GM12878 (cell line): ENCODE measurements around the gene CENPW. TPM values are rescaled to one million over a fixed set of nuclear protein-coding genes. Genes with fewer than 3 reads are reported as not detected.

Experiments
- ATAC-seq: fragments of 200-7000 bp; cut with Tn5 transposase; 3 replicates; pipeline ENCODE4 v1.9.1; 2020; ENCODE audit warnings: mild to moderate bottlenecking, moderate library complexity
- BruUV-seq: library from RNA; stranded (reverse); fragments of 400-500 nt; replicated peaks from 2 replicates; lab custom pipeline; 2021; lab: Mats Ljungman, UMichigan
- CTCF ChIA-PET: fragments of 300-600 bp; sonication (Branson Sonifier 250); formaldehyde crosslinking; extraction: SDS; loops from one replicate; lab custom pipeline; 2021; ENCODE audit warnings: inconsistent platforms; lab: Yijun Ruan, JAX
- POLR2A ChIA-PET: fragments of 350-600 bp; formaldehyde crosslinking; extraction: SDS; loops from one replicate; lab custom pipeline; 2021; ENCODE audit warnings: inconsistent platforms; lab: Charles Lee
- RAD21 ChIA-PET: fragments of 300-600 bp; sonication (Branson Sonifier 250); formaldehyde crosslinking; loops from one replicate; lab custom pipeline; 2023; ENCODE audit warnings: antibody characterized with exemption; ENCODE audit not compliant: unreplicated experiment; lab: Charles Lee
- SMC1A ChIA-PET: fragments of 300-600 bp; sonication (Branson Sonifier 250); formaldehyde crosslinking; loops from one replicate; lab custom pipeline; 2023; ENCODE audit not compliant: unreplicated experiment, uncharacterized antibody; lab: Charles Lee
- DNase-seq: peaks from one replicate; pipeline ENCODE4 v3.0.0-alpha.2; 2011; ENCODE audit warnings: low read depth, low spot score
- FAIRE-seq: peaks from 3 replicates; lab custom pipeline; 2011; peaks lifted over from hg19 to GRCh38; lab: Jason Lieb, UNC
- H2AFZ ChIP-seq: 2 replicates; pipeline ENCODE4 v1.6.0; 2011; ENCODE audit warnings: low read depth, low read length, control low read depth; ENCODE audit not compliant: control insufficient read depth
- H3K27ac ChIP-seq: 2 replicates; pipeline ENCODE4 v1.5.1; 2011; ENCODE audit warnings: control low read depth; ENCODE audit not compliant: control insufficient read depth, insufficient read depth
- H3K27me3 ChIP-seq, 2 experiments: replicated peaks in 1 of 2; 2 replicates each; pipeline versions ENCODE4 v1.6.0 to v1.6.1; 2011; ENCODE audit warnings: low read length in 1 of 2; ENCODE audit not compliant: control insufficient read depth in 2 of 2, insufficient read depth in 2 of 2
- H3K36me3 ChIP-seq, 2 experiments: 2 replicates each; pipeline ENCODE4 v1.5.1; 2011; ENCODE audit warnings: low read length in 1 of 2; ENCODE audit not compliant: control insufficient read depth in 2 of 2, insufficient read depth in 2 of 2
- H3K4me1 ChIP-seq: 2 replicates; pipeline ENCODE4 v1.6.1; 2011; ENCODE audit warnings: mild to moderate bottlenecking, low read length, moderate library complexity, mixed read lengths; ENCODE audit not compliant: control insufficient read depth, insufficient read depth
- H3K4me2 ChIP-seq: 2 replicates; pipeline ENCODE4 v1.6.0; 2011; ENCODE audit warnings: control low read depth; ENCODE audit not compliant: control insufficient read depth, insufficient read depth
- H3K4me3 ChIP-seq: fragments of 200-600 bp; sonication (generic); 2 replicates; pipeline ENCODE4 v1.5.1; 2016
- H3K79me2 ChIP-seq: 2 replicates; pipeline ENCODE4 v1.6.0; 2011; ENCODE audit warnings: low read length; ENCODE audit not compliant: control insufficient read depth, insufficient read depth
- H3K9ac ChIP-seq: 2 replicates; pipeline ENCODE4 v1.8.0; 2011; ENCODE audit warnings: low read length, control low read depth, mixed read lengths; ENCODE audit not compliant: control insufficient read depth, insufficient read depth
- H3K9me3 ChIP-seq: replicated peaks from 3 replicates; pipeline ENCODE4 v1.5.1; 2011; ENCODE audit warnings: mild to moderate bottlenecking, low read length; ENCODE audit not compliant: control insufficient read depth, insufficient read depth
- H4K20me1 ChIP-seq: 2 replicates; pipeline ENCODE4 v1.6.0; 2011; ENCODE audit not compliant: control insufficient read depth, insufficient read depth
- NR2C2 ChIP-seq: IDR thresholded peaks from 2 replicates; pipeline ENCODE4 v1.6.1; 2011; ENCODE audit warnings: borderline replicate concordance, low read depth; ENCODE audit not compliant: control insufficient read depth, insufficient read length
- SIX5 ChIP-seq: IDR thresholded peaks from 2 replicates; pipeline ENCODE4 v1.6.1; 2011; ENCODE audit warnings: mild to moderate bottlenecking, low read depth, low read length, moderate library complexity; ENCODE audit not compliant: severe bottlenecking
- WGBS: methylation state at CpG from one replicate; pipeline ENCODE4 v1.1.6; 2016; ENCODE audit warnings: low lambda C conversion rate; ENCODE audit not compliant: insufficient replicate concordance, insufficient coverage; ENCODE audit errors: missing lambda C conversion rate; 5-methylcytosine and 5-hydroxymethylcytosine counted together
- in situ Hi-C: fragments of 300-500 bp; cut with MboI; formaldehyde crosslinking; loops from 9 replicates; pipeline ENCODE4 v1.14.3; 2018; ENCODE audit warnings: mixed read lengths
- intact Hi-C: fragments of 100-400 bp; cut with micrococcal nuclease; formaldehyde crosslinking; loops from one replicate; pipeline ENCODE4 v1.14.2; 2022; ENCODE audit not compliant: unreplicated experiment
- polyA plus RNA-seq, 11 experiments: library from polyadenylated mRNA; depleted of rRNA in 4 of 11; unstranded in 6 of 11; stranded (reverse) in 5 of 11; fragments of >200 nt; fragmentation: Nextera tagmentation in 4 of 11; fragmentation: Illumina TruSeq in 1 of 11; extraction: Ambion mirVana in 4 of 11; extraction: Trizol in 1 of 11; gene quantifications; 1 replicate in 1 of 11; 2 replicates in 10 of 11; pipeline versions ENCODE4 v1.2.1 to v1.2.3, GENCODE V29; 2011 to 2016; ENCODE audit warnings: inconsistent platforms in 2 of 11, missing spikeins in 2 of 11, low read depth in 1 of 11
- total RNA-seq, 4 experiments: library from RNA; depleted of rRNA in 3 of 4; stranded (reverse); fragments of >200 nt in 3 of 4; fragmentation: Illumina TruSeq in 1 of 4; extraction: Trizol in 1 of 4; gene quantifications; 2 replicates each; pipeline versions ENCODE4 v1.2.1 to v1.2.3, GENCODE V29; 2013 to 2021

Gene CENPW
- total and polyA plus RNA-seq, 10 of the 15 experiments (the other 5 are each of a cell fraction or from before 2014, with no cell fraction given), result 27.2 to 283 (median 66.8) TPM

DNA sequence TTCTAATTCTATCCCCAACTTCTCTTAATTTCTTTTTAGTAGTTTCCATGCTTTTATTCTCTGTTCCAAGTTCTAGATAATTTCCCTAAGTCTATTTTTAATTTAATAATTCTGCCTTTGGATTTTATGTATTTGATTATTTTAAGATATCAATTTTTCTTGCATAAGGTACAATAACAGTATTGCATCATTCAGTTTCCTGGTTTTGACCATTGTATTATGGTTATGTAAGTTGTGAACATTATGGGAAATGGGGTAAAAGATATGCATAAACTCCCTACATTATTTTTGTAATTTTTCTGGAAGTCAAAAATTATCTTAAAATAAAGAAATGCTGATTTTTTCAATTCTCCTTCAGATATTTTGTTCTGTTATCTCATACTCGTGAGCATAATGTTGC, 21.1 kb upstream of the CENPW start:
- Histone ChIP-seq H3K4me3 (no peak overlapping the region), H3K9me3 (no peaks in the 10 kb centered on the region), H3K4me2 (no peak overlapping the region), H3K79me2 (no peaks in the 10 kb centered on the region), H3K9ac (no peak overlapping the region), H3K4me1 (no peaks in the 10 kb centered on the region), H3K27me3 (no peaks in the 10 kb centered on the region), H4K20me1 (no peaks in the 10 kb centered on the region), H2AFZ (no peak overlapping the region), H3K27ac (no peak overlapping the region), H3K36me3 (no peaks in the 10 kb centered on the region)
- ChIA-PET SMC1A (interaction anchor here (0.6 kb wide), 1 partner anchor 64 kb away, joined by 3 read pairs; no protein-coding TSS in a partner anchor), CTCF (no interaction called here), RAD21 (no interaction called here), POLR2A (no interaction called here)
- WGBS, result 28% methylated on average over 1 of the region's 1 CpG
- in situ Hi-C loops, result no loop called here
- DNase-seq (no peak), ATAC-seq (no peak), FAIRE-seq (no peak)
- intact Hi-C loops, result loop anchor here (10.0 kb wide), 1 partner anchor 324 kb away; no protein-coding TSS in a partner anchor
- no peak for TF ChIP-seq SIX5
- BruUV-seq, result no TSS peak

DNA sequence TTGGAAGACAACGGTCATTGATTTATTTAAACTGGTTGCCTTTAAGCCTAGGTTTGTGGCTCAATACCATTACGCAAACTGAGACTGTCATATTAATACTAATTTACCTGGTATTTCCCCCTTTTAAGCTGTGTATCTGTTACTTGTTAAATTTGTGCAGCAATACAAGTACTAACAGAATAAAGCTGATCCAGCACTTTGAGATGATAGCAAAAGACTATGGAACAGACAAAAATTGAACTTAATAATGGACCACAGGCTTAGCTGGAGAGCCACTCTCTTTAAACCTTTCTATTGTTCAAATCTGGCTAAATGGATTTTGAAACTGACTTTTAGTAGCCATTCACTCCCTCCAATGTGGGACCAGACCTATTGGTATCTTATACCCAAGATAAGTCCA, 6.2 kb upstream of the CENPW start:
- CTCF ChIA-PET, result no interaction called here

More for the DNA sequence above, 6.2 kb upstream of the CENPW start:
- RAD21 ChIA-PET, result no interaction called here
- no peak overlapping the region for H3K9ac ChIP-seq
- H3K27me3 ChIP-seq, result no peaks in the 10 kb centered on the region
- 100% methylated on average over 2 of the region's 2 CpGs for WGBS
- H3K9me3 ChIP-seq, result no peaks in the 10 kb centered on the region
- in situ Hi-C loops, result no loop called here
- H3K4me1 ChIP-seq, result no peaks in the 10 kb centered on the region
- intact Hi-C loops, result no loop called here
- no peak overlapping the region for H3K27ac ChIP-seq
- H3K36me3 ChIP-seq, result no peaks in the 10 kb centered on the region
- SMC1A ChIA-PET, result interaction anchor here (0.9 kb wide), 1 partner anchor 503 kb away, joined by 3 read pairs; no protein-coding TSS in a partner anchor
- H4K20me1 ChIP-seq, result no peaks in the 10 kb centered on the region
- H2AFZ ChIP-seq, result no peak overlapping the region
- DNase-seq, result no peak
- FAIRE-seq, result no peak
- no peak overlapping the region for H3K4me2 ChIP-seq
- H3K79me2 ChIP-seq, result no peaks in the 10 kb centered on the region
- no peak for ATAC-seq
- H3K4me3 ChIP-seq, result no peak overlapping the region
- no TSS peak for BruUV-seq
- POLR2A ChIA-PET, result interaction anchor here (0.7 kb wide), 1 partner anchor 315 kb away, joined by 3 read pairs; no protein-coding TSS in a partner anchor
- no peak for TF ChIP-seq NR2C2
- TF ChIP-seq, all 136 proteins: peak for 0
